GM21390 (cell line): ENCODE data around the gene ZNF598.
A peak's percentile ranks its signal among the peaks of the same experiment; 100 is the strongest.

Source experiments
- ATAC-seq: cut with Tn5 transposase; IDR thresholded peaks from one replicate; pipeline ENCODE4 v1.9.1; 2021; ENCODE audit not compliant: unreplicated experiment

ZNF598 gene

DNA sequence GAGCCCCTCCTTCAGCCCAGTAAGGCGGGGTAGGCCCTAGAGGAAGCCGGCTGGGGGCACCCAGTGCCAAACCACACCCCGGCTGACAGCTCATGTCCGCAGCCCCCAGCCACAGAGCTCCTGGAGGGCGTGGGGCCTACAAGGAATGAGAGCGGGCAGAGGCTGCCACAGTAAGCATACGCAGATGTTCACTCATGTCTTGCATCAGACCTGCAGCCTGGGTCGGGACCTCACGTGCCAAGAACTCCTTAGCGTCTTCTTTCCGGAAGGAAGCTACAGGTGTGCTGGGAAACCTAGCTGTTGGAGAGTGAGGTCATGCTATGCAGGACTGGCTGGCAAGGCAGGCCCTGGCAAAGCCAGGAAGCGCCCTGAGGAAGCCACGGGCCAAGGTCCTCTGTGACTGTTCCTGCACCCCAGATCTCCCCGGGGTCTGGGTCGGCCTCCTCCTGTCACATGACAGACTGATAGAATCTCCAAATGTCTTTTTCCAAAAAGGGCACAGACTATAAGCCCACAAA, 1.6 kb downstream of the ZNF598 start:
- no peak for ATAC-seq

DNA sequence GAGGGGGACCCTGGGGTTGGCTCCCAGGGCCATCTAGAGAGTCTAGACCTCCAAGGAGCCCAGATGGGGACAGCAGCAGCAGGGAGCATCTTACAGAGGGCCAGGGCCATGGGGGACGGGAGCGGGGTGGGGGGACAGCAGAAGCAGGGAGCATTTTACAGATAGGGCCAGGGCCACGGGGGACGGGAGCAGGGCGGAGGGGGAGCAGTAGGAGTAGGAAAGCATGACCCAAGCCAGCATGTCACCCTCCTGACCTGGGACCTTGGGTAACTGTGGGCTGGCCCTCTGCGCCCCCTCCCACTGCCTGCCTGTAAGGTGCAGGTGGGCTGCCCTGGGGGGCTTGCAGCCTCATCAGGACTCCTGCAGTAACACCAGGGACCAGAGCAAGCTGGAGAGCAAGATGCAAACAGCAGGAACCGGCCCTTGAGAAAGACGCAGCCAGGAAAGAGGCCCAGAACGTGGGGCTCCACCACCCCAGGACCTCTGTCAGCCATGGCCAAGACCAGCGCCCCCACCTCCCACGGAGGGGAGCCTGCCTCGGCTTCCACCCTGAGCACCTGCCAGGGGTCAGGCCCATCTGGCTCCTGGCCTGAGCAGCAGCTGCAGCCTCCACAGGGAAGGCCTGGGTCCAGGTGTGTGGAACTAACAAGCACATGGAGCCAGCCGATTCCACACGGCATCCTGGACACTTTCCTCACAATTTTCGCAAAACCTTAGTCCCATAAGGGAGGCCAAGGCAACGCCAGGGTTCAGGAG, 2.4 kb downstream of the ZNF598 start:
- no peak for ATAC-seq

DNA sequence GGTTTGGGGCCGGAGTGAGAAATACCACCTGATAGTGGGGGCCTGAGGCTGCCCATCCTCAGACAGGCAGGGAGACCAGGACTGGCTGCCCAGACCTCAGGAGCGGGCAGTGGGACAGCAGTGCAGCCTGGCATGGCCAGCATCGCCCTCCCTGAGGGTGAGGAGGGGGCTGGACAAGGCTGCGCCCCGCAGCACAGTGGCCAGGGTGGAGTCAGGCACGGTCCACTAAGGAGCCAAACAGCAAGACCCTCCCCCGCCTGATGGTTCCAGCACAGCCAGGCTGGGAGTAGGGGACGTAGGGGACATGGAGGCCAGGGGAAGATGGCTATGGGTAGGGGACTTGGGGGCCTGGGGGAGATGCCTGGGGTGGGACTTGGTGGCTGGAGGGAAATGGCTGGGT, 3.3 kb downstream of the ZNF598 start:
- ATAC-seq, result no peak

DNA sequence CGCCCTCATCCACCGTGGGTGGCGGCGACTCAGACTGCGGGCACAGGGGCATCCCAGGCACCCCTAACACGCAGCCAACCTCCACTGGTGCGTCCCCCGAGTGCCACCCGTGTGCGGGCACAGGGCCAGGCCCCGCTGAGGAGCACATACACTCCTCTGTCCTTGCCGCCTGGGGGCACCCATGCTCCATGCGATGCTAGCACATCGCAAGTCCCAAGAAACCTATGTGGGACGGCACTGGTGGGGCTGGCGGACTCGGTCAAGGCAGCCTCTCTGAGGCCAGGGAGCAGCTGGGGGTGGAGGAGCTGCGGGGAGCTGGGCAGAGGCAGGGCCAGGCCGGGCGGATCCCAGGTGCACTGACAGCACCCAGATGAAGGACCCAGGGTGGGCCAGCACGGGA, 4.0 kb downstream of the ZNF598 start:
- no peak for ATAC-seq

DNA sequence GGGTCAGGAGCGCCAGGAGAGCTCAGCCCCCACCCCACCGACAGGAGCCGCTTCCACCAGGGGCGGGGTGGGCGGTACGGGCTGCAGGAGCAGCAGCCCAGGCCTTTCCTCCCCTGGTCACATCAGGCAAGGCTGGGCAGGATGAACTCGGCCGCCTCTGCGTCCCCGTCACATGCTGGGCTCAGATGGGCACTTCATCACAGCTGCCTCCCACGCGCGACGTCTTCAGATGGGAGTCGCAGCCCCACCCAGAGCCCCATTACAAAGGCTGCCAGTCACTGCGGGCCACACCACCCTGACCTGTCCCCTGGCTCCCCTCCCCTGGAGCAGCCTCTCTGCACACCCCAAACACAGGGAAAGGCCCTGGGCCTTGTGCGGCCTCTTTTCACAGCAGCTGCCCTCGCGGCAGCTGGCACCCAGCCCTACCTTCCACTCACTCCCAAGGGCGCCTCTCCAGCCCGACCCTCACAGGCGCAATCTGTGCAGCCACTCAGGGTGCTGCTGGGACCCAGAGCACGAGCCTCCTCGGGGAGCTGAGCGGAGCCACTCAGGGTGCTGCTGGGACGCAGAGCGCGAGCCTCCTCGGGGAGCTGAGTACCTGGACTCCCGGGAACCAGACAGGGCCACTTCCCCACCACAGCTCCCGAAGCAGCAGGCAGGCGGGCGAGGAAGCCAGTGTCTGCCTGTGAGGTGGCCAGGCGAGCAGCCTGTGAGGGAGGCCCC, 4.7 kb downstream of the ZNF598 start:
- no peak for ATAC-seq

DNA sequence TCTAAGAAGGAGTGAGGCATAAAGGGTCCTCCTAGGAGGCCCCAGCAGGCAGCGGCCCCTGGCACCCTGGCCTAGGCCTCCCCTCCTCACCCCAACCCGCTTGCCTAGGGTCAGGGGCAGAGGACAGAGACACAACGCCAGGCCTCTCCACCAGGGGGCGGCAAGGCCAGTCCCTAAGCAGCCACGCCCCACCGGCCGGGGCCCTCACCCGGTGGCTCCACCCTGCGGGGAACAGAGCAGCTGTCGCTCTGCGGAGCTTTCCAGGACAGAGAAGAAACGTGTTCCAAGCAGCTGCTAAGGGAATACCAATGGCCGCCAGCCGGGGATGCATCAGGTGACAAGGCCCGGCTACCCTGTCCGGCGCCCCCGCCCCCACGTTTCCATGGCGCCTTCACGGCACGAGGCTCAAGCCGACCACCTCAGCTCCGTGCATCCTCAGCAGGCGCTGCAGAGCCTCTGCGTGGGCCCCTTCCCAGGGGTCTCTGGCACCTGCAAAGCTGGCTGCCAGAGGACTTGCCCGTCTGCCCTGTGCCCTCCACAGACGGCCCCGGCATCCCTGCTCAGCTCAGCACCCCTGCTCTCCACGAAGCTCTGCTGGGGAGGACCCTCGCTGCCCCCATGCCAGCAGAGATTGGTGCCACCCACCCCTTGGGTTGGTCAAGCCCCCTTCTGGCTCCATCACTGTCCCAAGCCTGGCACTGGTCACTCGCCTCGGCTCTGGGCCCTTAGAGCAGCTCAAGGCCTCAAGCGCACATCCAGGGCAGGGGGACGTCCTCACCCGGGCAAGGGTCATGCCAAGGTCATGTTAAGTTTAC, 5.6 kb downstream of the ZNF598 start:
- peak; percentile 63 for ATAC-seq

DNA sequence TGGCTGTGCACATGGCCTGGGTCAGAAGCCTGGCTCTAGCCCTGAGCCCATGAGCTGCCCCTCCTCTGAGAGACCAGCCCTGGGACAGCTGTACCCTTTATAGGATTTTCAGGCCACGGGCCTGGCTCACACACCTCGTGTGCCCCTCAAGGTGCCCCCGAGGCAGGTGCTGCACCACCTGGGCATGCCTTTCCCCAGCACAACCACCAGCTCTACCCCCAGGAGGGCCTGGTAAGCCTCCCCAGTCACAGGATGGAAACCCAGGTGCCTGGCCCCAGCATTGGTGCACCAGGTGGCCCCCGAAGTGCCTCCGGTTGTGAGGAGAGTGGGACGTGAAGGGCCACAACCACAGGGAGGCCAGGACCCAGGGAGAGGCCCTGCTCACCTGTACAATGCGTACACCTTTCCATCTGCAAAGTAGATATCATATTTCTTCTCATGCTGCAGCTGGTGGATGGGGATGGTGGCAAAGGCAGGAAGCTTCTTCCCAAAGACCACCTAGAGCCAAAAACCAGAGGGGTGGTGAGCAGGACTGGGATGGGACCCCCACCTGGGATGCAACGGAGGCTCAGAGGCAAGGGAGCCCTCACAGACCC, 6.3 kb downstream of the ZNF598 start:
- no peak for ATAC-seq

DNA sequence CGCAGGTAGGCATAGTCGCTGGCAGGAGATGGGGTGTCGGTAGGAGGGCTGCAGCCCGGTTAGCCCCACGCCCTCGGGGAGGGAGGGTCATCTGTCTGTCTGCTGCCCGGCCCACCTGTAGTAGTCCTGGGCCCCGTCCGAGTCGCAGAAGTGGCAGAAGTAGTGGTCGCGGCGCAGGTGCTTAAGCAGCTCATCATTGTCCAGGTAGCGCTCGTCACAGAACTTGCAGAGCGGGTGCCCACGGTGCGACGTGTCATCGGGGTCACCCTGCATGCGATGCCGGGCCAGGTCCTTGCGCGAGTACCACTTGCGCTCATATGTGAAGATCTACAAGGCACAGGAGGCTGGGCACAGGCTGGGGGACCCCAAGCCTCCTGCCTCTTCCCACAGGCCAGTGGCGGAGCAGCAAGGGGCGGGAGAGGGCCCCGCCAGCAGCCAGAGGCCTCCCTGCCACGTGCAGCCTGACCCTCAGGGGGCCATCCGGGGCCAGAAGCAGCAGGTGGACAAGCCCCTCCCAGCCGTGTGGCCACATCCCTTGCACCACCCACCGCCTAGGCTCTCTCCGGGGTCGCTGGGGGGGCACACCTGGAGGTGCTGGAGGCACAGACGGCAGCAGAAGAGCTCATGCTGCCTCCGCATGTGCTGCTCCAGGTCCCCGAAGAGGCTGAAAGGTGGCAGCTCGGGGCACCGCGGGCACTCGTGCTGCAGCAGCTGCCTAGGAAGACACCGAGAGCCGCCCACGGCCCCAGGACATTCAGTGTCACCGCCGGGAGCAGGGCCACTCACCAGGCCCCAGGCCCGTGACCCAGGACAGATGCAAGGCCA, 7.0 kb downstream of the ZNF598 start:
- no peak for ATAC-seq

DNA sequence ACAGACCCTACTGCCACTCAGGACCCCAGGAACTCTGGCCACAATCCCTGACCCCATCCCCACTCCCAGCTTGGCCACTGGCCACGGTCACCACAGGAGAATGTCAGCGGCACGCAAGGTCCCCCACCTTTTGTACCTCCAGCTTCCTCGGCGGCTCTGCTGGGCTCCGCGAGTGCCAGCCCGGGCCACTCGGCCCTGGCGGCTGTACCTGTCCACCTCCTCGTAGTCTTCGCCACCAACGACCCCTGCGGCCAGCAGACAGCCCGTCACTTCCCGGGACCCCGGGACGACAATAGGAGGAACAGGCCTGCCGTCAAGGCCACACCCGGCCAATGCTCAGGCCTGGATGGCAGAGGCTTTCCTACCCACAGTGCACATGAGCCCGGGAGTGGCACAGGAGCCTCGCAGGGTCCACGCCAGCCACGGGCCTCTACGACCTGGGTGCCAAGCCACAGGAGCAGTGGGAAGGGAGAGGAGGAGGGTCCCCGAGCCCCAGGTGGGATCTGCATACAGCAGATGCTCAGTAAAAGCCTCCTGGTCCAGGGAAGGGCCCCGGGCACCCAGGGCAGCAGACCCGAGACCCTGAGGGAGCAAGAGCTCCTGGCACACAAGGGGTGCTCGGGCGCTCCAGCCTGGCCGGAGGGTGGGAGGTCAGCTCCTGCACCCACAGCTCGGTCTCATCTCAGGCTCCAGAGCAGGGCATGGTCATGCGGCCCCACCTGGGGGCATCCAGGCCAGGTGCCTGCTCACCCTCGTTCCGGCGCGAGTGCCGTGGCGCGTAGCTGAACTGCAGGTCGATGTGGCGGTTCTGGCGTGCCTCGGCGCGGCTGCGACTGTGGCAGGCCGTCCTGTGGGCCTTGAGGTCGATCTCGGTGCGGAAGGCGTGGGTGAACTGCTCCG, 7.9 kb downstream of the ZNF598 start:
- no peak for ATAC-seq

DNA sequence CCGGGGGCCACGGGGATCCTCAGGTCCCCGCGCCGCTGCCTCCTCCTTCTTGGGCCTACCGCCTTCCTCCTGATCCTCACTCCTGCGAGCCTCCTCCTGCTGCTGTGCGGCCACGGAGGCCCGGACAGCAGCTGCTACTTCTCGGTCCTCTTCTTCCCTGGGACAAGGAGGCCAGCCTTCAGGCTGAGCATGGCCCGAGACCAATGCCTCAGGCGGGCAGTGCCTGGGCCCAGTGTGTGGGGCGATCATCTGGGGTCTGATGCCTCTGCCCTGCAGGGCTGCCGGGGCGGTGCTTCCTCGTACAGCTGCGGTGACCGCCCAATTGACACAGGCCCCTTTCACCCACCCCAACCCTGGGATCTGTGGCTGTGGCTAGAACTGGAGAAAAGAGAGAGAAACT, 8.6 kb downstream of the ZNF598 start:
- no peak for ATAC-seq

DNA sequence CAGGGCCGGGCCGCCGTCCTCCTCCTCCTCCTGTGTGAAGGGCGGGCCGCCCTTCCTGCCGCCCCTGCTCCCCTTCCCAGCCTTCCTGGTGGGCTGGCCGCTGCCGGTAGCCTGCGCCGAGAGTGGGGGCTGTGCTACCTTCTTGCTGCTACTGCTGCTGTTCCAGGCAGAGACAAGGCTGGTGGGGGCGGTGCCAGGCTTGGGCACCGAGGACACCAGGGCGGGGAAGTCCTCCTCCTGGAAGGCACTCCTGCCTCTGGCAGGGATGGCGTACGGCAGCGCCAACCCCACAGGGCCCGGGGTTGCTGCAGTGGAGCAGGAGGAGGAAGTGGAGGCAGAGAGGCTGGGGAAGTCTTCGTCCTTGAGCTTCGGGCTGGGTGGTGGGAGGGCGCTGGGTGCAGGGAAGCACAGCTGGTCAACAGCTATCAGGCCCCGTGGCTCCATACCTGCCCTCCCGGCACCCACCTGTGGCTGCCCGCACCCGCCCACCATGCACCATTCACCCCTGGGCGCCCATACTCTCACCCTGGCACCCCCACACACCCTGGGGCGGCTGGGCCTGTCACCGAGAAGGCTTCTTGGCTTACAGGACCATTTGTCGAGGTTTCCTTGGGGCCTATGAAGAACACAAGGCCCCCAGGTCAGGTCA, 9.6 kb downstream of the ZNF598 start:
- ATAC-seq, result no peak

DNA sequence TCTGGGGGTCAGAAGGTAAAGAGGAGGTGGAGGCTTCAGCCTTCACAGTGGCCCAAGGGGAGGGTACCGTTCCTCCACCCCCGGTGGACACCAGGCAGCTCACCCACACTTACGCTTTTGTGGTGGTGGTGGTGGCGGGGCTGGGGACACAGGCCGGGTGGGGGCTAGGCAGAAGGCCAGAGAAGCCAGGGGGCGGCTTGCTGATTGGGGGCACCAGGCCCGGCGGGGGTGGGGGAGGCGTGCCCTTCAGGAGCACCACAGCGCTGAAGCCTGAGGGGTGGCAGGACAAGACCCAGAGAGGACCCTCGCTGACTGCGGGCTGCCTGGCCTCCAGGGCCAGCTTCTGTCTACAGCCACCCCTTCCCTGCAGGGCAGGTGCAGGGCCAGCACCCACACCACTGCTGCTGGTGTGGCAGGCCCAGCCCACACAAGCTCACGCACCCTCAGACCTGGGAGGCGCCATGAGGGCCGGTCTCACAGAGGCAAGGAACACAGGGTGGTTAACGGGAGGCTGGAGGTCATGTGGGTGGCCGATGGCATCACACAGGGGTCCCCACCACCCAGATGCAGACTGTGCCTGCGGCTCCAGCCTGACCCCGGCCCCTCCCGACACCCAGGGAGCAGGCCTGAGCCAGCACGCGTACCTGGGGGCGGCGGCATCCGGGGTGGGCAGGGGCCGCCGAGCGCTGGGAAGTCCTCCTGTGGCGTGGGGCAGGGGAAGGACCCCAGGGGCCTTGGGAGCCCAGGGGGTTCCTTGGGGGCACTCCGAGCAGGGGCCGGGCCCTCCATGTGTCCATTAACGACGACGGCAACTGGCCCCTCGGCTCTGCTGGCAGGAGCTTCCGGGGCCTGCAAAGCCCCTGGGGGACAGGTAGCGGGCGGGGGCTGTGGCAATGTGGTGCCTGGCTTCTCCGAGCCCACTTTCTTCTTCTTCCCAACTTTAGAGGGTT, 10.5 kb downstream of the ZNF598 start:
- ATAC-seq, result no peak

DNA sequence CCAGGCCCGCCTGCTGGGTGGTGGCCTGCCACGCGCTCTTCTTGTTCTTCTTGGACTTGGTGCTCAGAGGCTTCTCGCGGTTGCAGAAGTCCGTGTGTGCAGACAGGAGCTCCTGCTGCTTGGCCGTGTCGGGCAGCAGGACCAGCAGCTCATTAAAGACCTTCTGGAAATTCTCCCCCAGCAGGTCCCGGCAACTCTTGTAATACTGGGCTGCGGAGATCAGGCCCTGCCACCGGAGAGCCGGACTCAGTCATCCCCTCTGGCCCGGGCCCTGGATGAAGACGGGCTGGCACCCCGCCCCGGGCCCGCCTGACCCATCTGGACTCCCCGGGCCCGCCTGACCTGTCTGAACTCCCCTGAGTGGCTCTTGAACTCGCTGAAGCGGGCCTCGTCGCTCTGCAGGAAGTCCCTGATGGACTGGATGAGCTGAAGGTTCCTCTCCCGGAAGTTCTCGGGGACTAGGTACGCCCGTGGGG, 11.2 kb downstream of the ZNF598 start:
- ATAC-seq, result no peak

DNA sequence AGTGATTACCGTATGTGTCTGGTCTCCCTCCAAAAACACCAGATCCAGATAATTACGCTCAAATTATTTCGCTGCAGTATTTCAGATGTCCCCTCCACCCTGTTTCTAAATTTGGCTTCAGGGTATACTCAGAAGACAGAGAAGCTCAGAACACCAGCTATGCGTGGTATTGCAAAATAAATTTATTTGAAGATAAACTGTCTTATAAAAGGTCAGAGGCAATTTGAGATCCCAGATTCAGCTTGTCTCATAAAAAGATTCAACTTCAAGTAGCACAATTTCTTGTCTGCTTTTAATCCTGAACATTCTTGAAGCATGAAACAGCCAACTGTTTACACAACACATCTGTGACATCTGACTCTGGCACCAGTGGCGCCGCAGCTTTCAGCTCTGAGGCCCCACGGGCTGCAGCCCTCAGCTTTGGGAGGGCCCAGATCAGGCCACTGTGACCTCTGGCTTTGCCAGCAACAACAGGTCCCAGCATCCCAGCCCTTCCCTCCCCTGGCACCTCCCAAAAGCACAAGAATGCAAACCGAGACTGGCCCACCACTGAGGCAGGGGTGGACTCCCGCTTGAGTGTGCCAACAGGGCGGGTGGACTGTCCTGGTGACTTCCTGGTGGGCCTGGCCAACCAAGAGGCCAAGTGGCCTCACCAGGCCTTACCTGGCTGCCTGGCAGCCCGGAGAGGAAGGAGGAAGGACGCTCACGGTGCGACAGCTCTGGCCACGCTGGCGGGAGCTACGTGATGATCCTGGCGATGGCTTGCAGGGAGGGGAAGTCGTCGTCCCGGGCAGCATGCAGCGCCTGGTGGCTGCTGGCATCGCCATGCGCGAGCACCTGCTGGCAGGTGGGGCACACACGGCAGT, 11.9 kb downstream of the ZNF598 start:
- ATAC-seq, result no peak

DNA sequence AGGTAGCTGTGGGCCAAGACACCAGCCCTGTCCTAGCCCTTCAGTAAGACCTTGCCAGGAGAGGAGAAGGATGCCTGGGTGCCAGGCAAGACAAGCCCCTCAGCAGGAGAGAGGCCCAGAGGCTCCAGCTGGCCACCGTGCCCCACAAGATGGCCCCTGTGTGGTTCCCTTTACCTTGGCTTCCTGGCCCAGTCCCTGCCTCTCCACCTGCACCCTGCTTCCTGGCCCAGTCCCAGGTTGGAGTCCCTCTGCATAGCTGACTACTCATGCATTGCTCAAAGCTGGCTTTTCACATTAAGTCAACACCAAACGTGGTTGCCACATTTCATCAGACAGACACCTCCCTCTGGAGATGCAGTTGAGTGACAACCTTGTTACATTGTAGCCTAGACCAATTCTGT, 15.9 kb downstream of the ZNF598 start:
- ATAC-seq, result no peak

DNA sequence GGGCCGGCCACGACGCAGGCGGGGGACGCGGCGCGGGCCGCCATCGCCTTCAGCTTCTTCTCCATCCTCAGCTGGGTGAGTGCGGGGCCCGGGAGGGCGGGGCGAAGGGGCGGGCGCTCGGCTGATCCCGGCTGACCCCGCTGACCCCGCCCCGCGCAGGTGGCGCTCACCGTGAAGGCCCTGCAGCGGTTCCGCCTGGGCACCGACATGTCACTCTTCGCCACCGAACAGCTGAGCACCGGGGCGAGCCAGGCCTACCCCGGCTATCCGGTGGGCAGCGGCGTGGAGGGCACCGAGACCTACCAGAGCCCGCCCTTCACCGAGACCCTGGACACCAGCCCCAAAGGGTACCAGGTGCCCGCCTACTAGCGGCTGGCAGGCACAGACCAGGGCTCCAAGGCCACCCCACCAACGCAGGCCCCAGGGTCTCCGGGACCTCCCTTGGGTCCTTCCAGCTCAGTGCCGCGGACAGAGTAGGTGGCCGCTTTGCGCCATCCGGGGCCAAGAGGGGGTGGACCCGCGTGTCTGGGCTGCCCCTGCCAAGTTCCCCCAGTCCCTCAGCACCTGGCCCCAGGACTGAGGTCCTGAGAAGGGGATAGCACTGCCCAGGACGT, 16.8 kb downstream of the ZNF598 start:
- ATAC-seq, result no peak
